Sigmoid colon (tissue), 4 donors: ENCODE data around the gene SP1.

Source experiments
- CTCF ChIP-seq, 4 experiments: fragments of 450-650 bp in 3 of 4; fragments of 200-600 bp in 1 of 4; IDR thresholded peaks; one replicate each; pipeline ENCODE4 v1.5.1; 2016 to 2019; ENCODE audit warnings: antibody characterized with exemption in 4 of 4, mild to moderate bottlenecking in 3 of 4, moderate library complexity in 2 of 4
- EP300 ChIP-seq, 4 donors: sonication (generic); formaldehyde crosslinking; IDR thresholded peaks; one replicate each; pipeline ENCODE4 v1.6.1; 2017; ENCODE audit warnings: antibody characterized with exemption in 4 of 4
- POLR2A ChIP-seq, 2 donors: fragments of 450-650 bp; IDR thresholded peaks; one replicate each; pipeline ENCODE4 v1.6.1; 2016; ENCODE audit warnings: antibody characterized with exemption in 2 of 2, mild to moderate bottlenecking in 2 of 2, moderate library complexity in 2 of 2

GRCh38 chr12:53355121-53355520, 24.9 kb upstream of the SP1 start:
- TF ChIP-seq CTCF (IDR thresholded peaks at IDR 0.05) (no peak), POLR2A (IDR thresholded peaks at IDR 0.05) (no peak), EP300 (IDR thresholded peaks at IDR 0.05) (no peak)
